Stimulated activated effector memory CD8-positive, alpha-beta T cell treated with anti-CD3 and anti-CD28 coated beads, Interleukin-12 subunit alpha, Interleukin-12 subunit beta, amount 100 ng/mL, for 72 hours (primary cell): ENCODE measurements around the gene MRPL34.
A peak's percentile ranks its signal among the peaks of the same experiment; 100 is the strongest.
"Not testable (repeated sequence)": the region's sequence is repeated elsewhere in the genome, so short reads cannot be mapped to it uniquely, and the experiment has no call there.

ENCODE experiments used
- ATAC-seq: fragments of 150-1000 bp; cut with Tn5 transposase; 2 replicates; pipeline ENCODE4 v1.10.0; 2021
- DNase-seq, 2 donors: peaks; one replicate each; pipeline ENCODE4 v3.0.0; 2021 to 2022; ENCODE audit warnings: low spot score in 2 of 2
- H3K27ac Mint-ChIP-seq: one replicate; pipeline ENCODE4 v1.8.0; 2022; ENCODE audit warnings: mild to moderate bottlenecking, mixed read lengths
- H3K36me3 Mint-ChIP-seq: one replicate; pipeline ENCODE4 v1.8.0; 2022; ENCODE audit warnings: mild to moderate bottlenecking, mixed read lengths
- H3K4me1 Mint-ChIP-seq: one replicate; pipeline ENCODE4 v1.8.0; 2022; ENCODE audit warnings: mixed read lengths
- H3K4me3 Mint-ChIP-seq: one replicate; pipeline ENCODE4 v1.8.0; 2022; ENCODE audit warnings: mild to moderate bottlenecking, mixed read lengths
- H3K9me3 Mint-ChIP-seq: one replicate; pipeline ENCODE4 v1.8.0; 2022; ENCODE audit warnings: mixed read lengths

MRPL34 gene

DNA sequence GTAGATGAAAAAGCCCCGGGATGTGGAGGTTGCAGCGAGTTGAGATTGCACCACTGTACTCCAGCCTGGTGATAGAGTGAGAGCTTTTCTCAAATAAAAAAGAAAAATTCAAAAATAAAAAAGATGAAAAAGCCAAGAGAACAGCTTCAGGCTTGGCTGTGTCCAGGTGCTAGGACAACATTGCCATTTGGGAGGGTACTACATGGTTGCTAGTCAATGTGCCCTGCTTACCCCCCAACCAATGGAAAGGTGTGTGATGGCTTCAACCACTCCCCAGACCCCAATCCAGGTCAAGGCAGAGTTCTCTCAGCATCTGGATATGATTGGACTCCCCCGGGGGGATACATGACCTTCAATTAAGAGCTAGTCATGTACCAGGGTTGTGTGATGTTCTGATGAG is 26.2 kb upstream of the MRPL34 start:
- ATAC-seq (no peak), DNase-seq (no peak)
- Mint-ChIP-seq H3K4me3 (no peak overlapping the region), H3K27ac (no peak overlapping the region), H3K9me3 (no peaks in the 10 kb centered on the region), H3K4me1 (peaks cover 14% of the 10 kb centered on the region), H3K36me3 (peaks cover 49% of the 10 kb centered on the region)

- Mint-ChIP-seq H3K27ac (no peak within 1 kb of the TSS), H3K4me1 (peaks cover 14% of the 10 kb centered on the region), H3K4me3 (peak within 1 kb of the TSS; percentile 81), H3K36me3 (peaks cover 28% of the 10 kb centered on the region), H3K9me3 (no peaks in the 10 kb centered on the region)
- DNase-seq (peak; percentile 57 to 83), ATAC-seq (peak; percentile 60)
Measured at GRCh38 chr19:17281391-17282304, 24.0 kb upstream of the MRPL34 start, which contains the start of gene ANKLE1. Gene ANKLE1 (plus strand): TSS chr19:17281901. CDS start chr19:17281921, 20 bp downstream.

DNA sequence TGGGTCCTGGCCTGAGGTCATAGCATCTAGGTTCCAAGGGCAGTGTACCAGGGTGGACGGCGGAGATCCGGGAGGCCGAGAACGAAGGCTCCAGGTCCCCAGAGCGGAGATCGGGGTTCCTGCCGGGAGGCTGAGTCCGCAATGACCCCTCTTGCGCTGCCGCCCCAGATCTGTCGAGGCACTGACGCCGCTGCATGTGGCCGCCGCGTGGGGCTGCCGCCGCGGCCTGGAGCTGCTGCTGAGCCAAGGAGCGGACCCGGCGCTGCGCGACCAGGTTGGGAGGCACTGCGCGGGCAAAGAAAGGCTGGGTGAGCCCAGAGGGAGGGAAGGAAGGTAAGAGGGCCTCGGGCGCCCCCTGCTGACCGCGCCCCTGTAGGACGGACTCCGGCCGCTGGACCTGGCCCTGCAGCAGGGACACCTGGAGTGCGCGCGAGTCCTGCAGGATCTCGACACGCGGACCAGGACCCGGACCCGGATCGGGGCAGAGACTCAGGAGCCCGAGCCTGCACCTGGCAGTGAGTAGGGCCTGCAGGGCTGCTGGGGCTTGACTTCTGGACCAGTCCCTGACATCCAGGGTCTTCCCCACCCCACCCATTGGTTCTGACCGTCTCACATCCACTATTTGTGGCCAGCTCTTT is 23.1 kb upstream of the MRPL34 start:
- H3K36me3 Mint-ChIP-seq = peaks cover 19% of the 10 kb centered on the region
- H3K27ac Mint-ChIP-seq = no peak overlapping the region
- DNase-seq = peak; percentile 81 to 89
- peak overlapping the region; percentile 81 for H3K4me3 Mint-ChIP-seq
- peak; percentile 92 for ATAC-seq
- H3K9me3 Mint-ChIP-seq = no peaks in the 10 kb centered on the region
- H3K4me1 Mint-ChIP-seq = peaks cover 14% of the 10 kb centered on the region

DNA sequence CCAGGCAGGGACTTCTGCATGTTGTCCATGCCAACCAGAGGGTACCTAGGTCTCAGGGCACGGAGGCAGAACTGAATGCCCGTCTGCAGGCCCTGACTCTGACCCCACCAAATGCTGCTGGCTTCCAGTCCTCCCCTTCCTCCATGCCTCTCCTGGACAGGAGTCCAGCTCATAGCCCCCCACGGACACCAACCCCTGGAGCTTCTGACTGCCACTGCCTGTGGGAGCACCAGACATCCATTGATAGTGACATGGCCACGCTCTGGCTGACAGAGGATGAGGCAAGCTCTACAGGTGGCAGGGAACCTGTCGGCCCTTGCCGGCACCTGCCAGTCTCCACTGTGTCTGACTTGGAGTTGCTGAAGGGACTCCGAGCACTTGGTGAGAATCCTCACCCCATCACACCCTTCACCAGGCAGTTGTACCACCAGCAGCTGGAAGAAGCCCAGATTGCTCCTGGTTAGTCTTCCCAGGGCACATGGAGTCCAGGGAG is 22.1 kb upstream of the MRPL34 start:
- Mint-ChIP-seq H3K27ac (no peak overlapping the region), H3K36me3 (peaks cover 12% of the 10 kb centered on the region)
- no peak for ATAC-seq

DNA sequence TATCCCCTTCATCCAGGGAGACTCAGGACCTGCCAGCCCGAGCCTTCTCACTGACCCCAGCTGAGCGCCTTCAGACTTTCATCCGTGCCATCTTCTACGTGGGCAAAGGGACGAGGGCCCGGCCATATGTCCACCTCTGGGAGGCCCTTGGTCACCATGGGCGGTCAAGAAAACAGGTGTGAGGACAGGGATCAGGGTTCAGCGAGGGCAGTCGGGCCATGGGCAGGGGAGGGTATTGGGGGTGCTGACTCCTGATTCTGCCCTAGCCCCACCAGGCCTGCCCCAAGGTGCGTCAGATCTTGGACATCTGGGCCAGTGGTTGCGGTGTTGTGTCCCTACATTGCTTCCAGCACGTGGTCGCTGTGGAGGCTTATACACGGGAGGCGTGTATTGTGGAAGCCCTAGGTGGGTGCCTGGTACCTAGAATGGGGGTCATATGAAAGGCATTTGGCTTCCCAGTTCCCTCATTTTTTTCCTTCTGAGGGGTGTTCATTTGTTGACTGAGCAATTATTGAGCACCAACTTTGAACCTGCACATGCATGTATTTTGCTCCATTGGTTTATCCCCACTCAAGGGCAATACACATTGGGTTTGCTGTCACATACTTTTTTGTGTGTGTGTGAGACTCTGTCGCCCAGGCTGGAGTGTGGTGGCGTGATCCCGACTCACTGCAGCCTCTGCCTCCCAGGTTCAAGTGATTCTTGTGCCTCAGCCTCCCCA is 20.1 kb upstream of the MRPL34 start:
- Mint-ChIP-seq H3K4me1 (peaks cover 14% of the 10 kb centered on the region), H3K27ac (no peak overlapping the region), H3K4me3 (no peak overlapping the region), H3K36me3 (peaks cover 8% of the 10 kb centered on the region), H3K9me3 (no peaks in the 10 kb centered on the region)
- no peak for DNase-seq
- no peak for ATAC-seq

More for the DNA sequence above, 22.1 kb upstream of the MRPL34 start:
- peak overlapping the region; percentile 81 for H3K4me3 Mint-ChIP-seq
- no peak for DNase-seq
- peaks cover 14% of the 10 kb centered on the region for H3K4me1 Mint-ChIP-seq
- H3K9me3 Mint-ChIP-seq = no peaks in the 10 kb centered on the region

DNA sequence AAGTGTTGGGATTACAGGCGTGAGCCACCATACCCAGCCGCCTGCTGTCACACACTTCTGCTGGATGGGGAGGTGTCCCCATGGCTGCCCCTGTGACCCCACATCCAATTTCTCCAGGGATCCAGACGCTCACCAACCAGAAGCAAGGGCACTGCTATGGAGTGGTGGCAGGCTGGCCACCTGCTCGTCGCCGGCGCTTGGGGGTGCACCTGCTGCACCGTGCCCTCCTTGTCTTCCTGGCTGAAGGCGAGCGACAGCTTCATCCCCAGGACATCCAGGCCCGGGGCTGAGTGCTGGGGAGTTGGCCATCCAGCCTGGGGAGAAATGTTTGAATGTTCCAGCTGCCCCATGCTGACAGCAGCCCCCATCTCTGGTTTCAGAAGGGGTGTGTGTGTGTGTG is 19.4 kb upstream of the MRPL34 start:
- Mint-ChIP-seq H3K36me3 (peaks cover 8% of the 10 kb centered on the region), H3K4me1 (peaks cover 14% of the 10 kb centered on the region), H3K4me3 (no peak overlapping the region), H3K9me3 (no peaks in the 10 kb centered on the region), H3K27ac (no peak overlapping the region)
- ATAC-seq = no peak
- DNase-seq = no peak

GRCh38 chr19:17286752-17287151 is 18.9 kb upstream of the MRPL34 start:
- ATAC-seq = no peak

DNA sequence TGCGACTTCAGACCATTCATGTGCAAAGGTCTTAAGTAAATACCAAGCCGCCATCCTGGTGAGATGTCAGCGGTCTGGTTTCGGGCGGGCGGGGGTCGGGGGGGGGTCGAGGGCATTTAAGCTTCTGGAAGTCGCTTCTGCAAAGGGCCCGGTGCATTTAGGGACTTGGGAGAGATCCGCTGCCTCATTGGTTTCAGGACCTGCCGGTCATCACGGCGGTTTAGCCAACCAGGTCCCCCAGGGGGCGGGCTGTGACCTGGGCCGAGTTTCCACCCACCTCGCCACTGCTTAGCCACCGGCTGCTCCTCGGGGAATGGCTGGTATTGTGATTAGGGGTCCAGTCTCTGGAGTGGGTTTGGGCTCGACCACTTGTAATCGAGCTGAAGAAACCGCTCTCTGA is 16.2 kb upstream of the MRPL34 start:
- H3K4me1 Mint-ChIP-seq = peaks cover 5% of the 10 kb centered on the region
- H3K9me3 Mint-ChIP-seq = no peaks in the 10 kb centered on the region
- H3K4me3 Mint-ChIP-seq = no peak overlapping the region
- H3K36me3 Mint-ChIP-seq = no peaks in the 10 kb centered on the region
- no peak overlapping the region for H3K27ac Mint-ChIP-seq
- peak; percentile 39 for ATAC-seq
- peak in 1 of 2 donors; percentile 74 for DNase-seq

More at GRCh38 chr19:17286752-17287151, 18.9 kb upstream of the MRPL34 start:
- Mint-ChIP-seq H3K9me3 (no peaks in the 10 kb centered on the region), H3K36me3 (peaks cover 8% of the 10 kb centered on the region), H3K4me1 (peaks cover 16% of the 10 kb centered on the region), H3K4me3 (no peak overlapping the region), H3K27ac (no peak overlapping the region)
- no peak for DNase-seq

DNA sequence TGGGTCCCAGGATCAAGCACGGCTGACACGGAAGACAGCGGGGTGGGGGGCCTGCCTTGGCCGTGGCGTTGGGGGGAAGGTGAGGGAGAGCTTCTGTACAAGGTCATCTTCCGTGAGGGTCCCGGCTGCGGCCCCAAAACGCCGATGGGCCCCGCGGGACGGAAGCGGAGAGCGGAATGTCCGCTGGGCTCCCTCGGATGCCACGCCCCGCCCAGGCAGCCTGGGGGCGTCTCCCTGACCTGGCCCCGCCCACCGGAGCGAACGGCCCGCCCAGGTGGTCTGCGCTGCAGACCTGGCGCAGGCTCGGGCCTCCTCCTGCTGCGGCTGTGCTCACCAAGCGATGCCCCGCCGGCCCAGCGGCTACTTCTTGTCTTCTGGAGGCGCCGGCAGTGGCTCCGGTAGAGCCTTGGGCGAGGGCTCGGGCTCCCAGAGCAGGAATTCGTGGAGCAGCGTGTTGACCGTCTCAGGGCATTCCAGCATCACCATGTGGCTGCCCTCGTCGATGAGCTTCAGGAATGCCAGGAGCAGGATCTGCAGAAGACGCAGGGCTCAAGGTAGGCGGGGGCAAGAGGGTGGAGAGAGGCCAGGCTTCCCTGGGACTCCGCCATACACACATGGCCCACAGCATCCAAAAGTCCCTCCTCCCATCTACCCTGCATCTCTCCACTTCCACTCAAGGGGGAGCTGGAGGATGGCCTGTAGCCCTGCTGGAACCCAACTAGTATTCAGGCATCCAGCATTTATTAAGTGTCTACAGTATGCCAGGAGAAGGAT is 13.2 kb upstream of the MRPL34 start:
- Mint-ChIP-seq H3K9me3 (no peaks in the 10 kb centered on the region), H3K27ac (peak overlapping the region; percentile 70), H3K4me3 (peak overlapping the region; percentile 88), H3K4me1 (peaks cover 5% of the 10 kb centered on the region), H3K36me3 (no peaks in the 10 kb centered on the region)
- DNase-seq (peak; percentile 91 to 93), ATAC-seq (peak; percentile 96)

DNA sequence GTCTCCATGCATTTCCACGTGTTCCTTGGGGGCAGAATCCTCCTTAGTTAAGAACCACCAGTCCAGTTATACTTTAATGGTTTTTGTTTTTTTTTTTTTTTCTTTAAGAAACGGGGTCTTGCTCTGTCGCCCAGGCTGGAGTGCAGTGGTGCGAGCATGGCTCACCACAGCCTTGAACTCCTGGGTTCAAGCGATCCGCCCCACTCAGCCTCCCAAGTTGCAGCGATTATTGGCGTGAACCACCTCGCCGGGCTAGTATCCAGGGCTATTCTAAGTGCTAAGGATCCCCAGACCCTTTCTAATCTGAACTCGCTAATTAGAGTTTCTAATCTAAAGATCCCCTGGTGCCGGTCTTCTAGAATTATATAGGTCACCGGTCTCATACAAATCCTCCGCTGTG is 12.1 kb upstream of the MRPL34 start:
- ATAC-seq = no peak
- no peaks in the 10 kb centered on the region for H3K36me3 Mint-ChIP-seq
- no peak overlapping the region for H3K4me3 Mint-ChIP-seq
- H3K9me3 Mint-ChIP-seq = no peaks in the 10 kb centered on the region
- peaks cover 5% of the 10 kb centered on the region for H3K4me1 Mint-ChIP-seq
- DNase-seq = no peak
- H3K27ac Mint-ChIP-seq = no peak overlapping the region

DNA sequence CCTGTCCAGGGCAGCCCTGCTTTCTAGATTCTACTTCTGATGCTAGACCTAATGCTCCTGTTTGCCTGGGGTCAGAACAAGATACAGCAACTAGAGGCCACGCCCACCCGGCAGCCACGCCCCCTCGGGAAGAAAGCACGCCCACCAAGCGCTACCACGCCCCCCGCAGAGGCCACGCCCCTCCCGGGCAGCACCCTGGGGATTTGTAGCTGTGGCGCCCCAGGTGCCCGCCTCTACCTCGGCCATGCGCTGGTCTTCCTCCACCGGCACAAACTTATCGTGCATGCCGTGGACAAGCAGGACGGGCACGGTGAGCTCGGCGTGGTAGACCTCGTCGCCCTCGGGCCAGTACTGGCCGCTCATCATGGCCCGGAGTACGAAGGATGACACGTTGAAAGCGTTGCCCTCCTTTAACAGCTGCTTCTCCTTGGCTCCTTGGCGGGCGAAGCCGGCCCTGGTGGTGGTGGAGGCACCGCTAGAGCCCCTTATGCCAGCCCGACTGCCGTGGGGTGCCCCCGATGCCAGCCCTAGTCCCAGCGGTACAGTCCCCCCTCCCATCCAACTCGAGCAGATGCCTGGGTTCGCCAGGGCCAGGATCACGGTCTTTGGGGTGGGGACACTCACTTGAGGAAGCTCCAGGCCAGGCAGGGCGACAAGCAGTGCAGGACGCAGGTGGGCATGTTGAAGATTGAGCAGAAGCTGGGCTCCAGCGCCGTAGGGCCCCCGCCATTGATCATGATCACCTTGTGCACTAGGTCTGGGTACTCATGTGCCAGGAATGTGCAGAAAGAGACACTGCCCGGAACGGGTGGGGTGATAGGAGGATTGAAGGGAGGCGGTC is 11.4 kb upstream of the MRPL34 start:
- peak; percentile 8 for ATAC-seq
- no peak overlapping the region for H3K27ac Mint-ChIP-seq
- no peak overlapping the region for H3K4me3 Mint-ChIP-seq
- H3K9me3 Mint-ChIP-seq = no peaks in the 10 kb centered on the region
- H3K36me3 Mint-ChIP-seq = no peaks in the 10 kb centered on the region
- H3K4me1 Mint-ChIP-seq = peaks cover 5% of the 10 kb centered on the region
- peak; percentile 58 to 79 for DNase-seq

- not testable (repeated sequence) for H3K27ac Mint-ChIP-seq, H3K9me3 Mint-ChIP-seq, ATAC-seq, H3K36me3 Mint-ChIP-seq, H3K4me1 Mint-ChIP-seq, H3K4me3 Mint-ChIP-seq, DNase-seq
Measured at GRCh38 chr19:17295551-17295950, 10.1 kb upstream of the MRPL34 start.

- Mint-ChIP-seq H3K27ac (peak overlapping the region; percentile 17), H3K36me3 (no peaks in the 10 kb centered on the region), H3K4me3 (no peak overlapping the region), H3K9me3 (no peaks in the 10 kb centered on the region), H3K4me1 (peaks cover 5% of the 10 kb centered on the region)
- ATAC-seq (no peak), DNase-seq (no peak)
Measured at GRCh38 chr19:17296273-17296672, 9.4 kb upstream of the MRPL34 start.

DNA sequence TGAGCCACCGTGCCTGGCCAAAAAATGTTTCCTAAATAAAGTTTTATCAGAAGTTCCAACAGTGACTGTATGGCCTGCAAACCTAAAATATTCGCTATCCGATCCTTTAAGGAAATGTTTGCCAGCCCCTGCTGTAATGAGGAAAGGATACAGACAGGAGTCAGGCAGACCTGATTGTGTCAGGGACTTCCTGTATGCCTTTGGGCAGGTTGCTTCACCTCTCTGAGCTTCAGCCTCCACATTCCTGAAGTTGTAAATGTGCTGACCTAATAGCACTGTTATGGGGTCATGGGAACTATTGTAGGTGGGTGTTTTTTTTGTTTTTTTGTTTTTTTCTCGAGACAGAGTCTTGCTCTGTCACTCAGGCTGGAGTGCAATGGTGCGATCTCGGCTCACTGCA is 8.7 kb upstream of the MRPL34 start:
- no peak for DNase-seq
- no peak for ATAC-seq
- H3K4me3 Mint-ChIP-seq = no peak overlapping the region
- no peaks in the 10 kb centered on the region for H3K36me3 Mint-ChIP-seq
- H3K27ac Mint-ChIP-seq = no peak overlapping the region
- H3K9me3 Mint-ChIP-seq = no peaks in the 10 kb centered on the region
- H3K4me1 Mint-ChIP-seq = peaks cover 1% of the 10 kb centered on the region
